ENCODE data around the gene CALY.

GRCh38 chr10:133353202-133353959, 16.7 kb upstream of the CALY start:
- TF ChIP-seq CTCF (IDR thresholded peaks at IDR 0.05) (no peak), ZFX (IDR thresholded peaks at IDR 0.05; ENCODE audit: borderline replicate concordance) (no peak)

Data from 22Rv1 (cell line).